Measurements from ENCODE around the gene NEUROD2. TPM values are rescaled to one million over a fixed set of nuclear protein-coding genes. Genes with fewer than 3 reads are reported as not detected.

NEUROD2 gene
- total RNA-seq, 1 donor from 2014 or later: not detected

DNA sequence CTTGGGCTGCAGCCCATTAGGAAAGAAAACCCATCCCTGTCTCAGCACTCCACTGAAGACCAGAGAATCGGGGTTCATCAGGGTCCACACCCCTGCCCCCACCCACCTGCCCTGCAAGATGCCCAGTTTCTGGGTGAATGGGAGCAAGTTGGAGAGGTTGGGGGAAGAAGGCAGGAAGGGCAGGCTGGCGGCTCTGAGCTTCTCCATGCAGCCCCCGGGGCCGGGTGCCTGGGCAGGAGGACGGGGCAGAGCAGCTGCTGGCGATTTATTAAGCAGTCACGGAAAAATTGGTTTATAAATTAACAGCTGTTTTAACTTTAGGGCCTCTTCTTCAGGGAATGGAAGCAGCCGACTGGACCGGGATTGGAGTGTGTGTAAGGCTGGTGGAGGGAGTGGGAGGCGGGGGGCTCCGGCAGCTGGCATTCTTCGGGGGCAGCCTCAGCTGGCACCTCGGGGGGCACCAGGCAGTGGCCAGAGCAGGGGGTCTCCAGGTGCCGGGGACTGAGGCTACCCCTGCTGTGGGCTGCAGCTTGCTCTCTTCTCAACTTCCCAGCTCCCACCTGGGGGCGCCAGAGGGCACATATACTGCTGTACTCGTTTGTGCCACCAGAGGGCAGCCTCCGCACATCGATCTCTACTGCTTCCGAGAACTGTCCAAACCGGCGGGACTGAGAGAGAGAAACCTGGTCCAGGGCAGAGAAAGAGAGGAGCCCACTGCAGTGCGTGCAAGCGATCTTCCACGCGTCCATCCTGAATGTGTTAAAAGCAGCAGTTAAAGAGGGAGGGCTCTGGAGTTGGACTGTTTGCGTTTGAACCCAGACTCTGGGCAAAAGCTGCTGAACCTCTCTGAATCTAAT is 14.0 kb upstream of the NEUROD2 start:
- Mint-ChIP-seq H3K27me3 (ENCODE audit: low read depth) (peaks cover 90% of the 10 kb centered on the region), H3K27ac (ENCODE audit: unreplicated experiment) (no peak overlapping the region), H3K9me3 (no peaks in the 10 kb centered on the region), H3K4me3 (peak overlapping the region; percentile 48), H3K4me1 (peaks cover 10% of the 10 kb centered on the region), H3K36me3 (ENCODE audit: low read depth) (no peaks in the 10 kb centered on the region)
- TF ChIP-seq, protein P1, sequence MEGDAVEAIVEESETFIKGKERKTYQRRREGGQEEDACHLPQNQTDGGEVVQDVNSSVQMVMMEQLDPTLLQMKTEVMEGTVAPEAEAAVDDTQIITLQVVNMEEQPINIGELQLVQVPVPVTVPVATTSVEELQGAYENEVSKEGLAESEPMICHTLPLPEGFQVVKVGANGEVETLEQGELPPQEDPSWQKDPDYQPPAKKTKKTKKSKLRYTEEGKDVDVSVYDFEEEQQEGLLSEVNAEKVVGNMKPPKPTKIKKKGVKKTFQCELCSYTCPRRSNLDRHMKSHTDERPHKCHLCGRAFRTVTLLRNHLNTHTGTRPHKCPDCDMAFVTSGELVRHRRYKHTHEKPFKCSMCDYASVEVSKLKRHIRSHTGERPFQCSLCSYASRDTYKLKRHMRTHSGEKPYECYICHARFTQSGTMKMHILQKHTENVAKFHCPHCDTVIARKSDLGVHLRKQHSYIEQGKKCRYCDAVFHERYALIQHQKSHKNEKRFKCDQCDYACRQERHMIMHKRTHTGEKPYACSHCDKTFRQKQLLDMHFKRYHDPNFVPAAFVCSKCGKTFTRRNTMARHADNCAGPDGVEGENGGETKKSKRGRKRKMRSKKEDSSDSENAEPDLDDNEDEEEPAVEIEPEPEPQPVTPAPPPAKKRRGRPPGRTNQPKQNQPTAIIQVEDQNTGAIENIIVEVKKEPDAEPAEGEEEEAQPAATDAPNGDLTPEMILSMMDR (conservative IDR thresholded peaks at IDR 0.05): peak; percentile 99
- DNase-seq (ENCODE audit: low read depth, low spot score): peak; percentile 98

- peaks cover 10% of the 10 kb centered on the region for H3K4me1 Mint-ChIP-seq
- peaks cover 90% of the 10 kb centered on the region for H3K27me3 Mint-ChIP-seq (ENCODE audit: low read depth)
- no peak for DNase-seq (ENCODE audit: low read depth, low spot score)
- H3K27ac Mint-ChIP-seq (ENCODE audit: unreplicated experiment): no peak overlapping the region
- H3K9me3 Mint-ChIP-seq: no peaks in the 10 kb centered on the region
- H3K4me3 Mint-ChIP-seq: no peak overlapping the region
- TF ChIP-seq, protein P1 (conservative IDR thresholded peaks at IDR 0.05): no peak
- no peaks in the 10 kb centered on the region for H3K36me3 Mint-ChIP-seq (ENCODE audit: low read depth)
Observed at GRCh38 chr17:39619786-39620101, 12.0 kb upstream of the NEUROD2 start.

- TF ChIP-seq, protein P1 (conservative IDR thresholded peaks at IDR 0.05): no peak
- no peak for DNase-seq (ENCODE audit: low read depth, low spot score)
- H3K9me3 Mint-ChIP-seq: no peaks in the 10 kb centered on the region
- peaks cover 90% of the 10 kb centered on the region for H3K27me3 Mint-ChIP-seq (ENCODE audit: low read depth)
- no peaks in the 10 kb centered on the region for H3K36me3 Mint-ChIP-seq (ENCODE audit: low read depth)
- peak overlapping the region; percentile 66 for H3K4me3 Mint-ChIP-seq
- no peak overlapping the region for H3K27ac Mint-ChIP-seq (ENCODE audit: unreplicated experiment)
- peaks cover 10% of the 10 kb centered on the region for H3K4me1 Mint-ChIP-seq
Observed at GRCh38 chr17:39618956-39619785, 11.5 kb upstream of the NEUROD2 start.

DNA sequence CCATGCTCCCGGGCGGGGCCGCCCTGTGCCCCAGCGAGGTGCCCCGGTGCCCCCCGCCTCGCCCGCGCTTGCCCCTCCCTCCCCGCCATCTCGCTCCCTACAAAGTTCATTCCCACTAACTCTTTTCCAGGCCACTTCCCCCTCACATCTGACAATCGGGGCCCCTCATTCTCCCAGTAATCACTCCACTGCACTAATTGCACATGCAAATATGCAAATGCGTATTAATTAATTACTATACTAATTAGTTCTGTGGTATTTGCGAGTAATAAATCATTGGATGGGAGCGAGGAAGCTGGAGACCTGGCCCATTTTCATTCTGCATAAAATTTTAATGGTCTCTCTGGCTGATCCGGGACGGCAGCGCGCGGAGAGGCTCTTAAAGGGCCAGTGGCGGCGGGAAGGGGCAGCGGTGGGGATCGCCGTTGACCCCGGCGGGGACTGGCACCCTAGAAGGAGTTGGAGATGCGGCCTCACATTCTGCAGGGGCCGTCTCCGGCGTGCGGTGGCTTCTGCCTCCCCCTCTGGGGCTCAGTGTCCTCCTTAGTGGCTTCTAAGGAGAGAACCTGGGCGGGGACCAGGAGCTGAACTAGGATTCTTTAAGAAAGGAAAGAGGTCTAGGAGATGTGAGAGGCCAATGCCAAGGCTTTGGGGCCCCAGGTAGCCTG is 10.7 kb upstream of the NEUROD2 start:
- Mint-ChIP-seq H3K4me1 (peaks cover 10% of the 10 kb centered on the region), H3K36me3 (ENCODE audit: low read depth) (no peaks in the 10 kb centered on the region), H3K4me3 (peak overlapping the region; percentile 88), H3K9me3 (no peaks in the 10 kb centered on the region), H3K27me3 (ENCODE audit: low read depth) (peaks cover 90% of the 10 kb centered on the region), H3K27ac (ENCODE audit: unreplicated experiment) (no peak overlapping the region)
- DNase-seq (ENCODE audit: low read depth, low spot score): no peak
- TF ChIP-seq, protein P1 (conservative IDR thresholded peaks at IDR 0.05): no peak

- Mint-ChIP-seq H3K9me3 (no peaks in the 10 kb centered on the region), H3K27ac (ENCODE audit: unreplicated experiment) (no peak overlapping the region), H3K27me3 (ENCODE audit: low read depth) (peaks cover 95% of the 10 kb centered on the region), H3K4me3 (peak overlapping the region; percentile 56), H3K36me3 (ENCODE audit: low read depth) (no peaks in the 10 kb centered on the region), H3K4me1 (peaks cover 10% of the 10 kb centered on the region)
- DNase-seq (ENCODE audit: low read depth, low spot score): no peak
- TF ChIP-seq, protein P1 (conservative IDR thresholded peaks at IDR 0.05): no peak
Observed at GRCh38 chr17:39617446-39618245, 9.9 kb upstream of the NEUROD2 start.

Measured in neural crest cell (in vitro differentiated cells).